Neural progenitor cell (in vitro differentiated cells): ENCODE data around the gene CTSD.

Experiments used
- CTCF ChIP-seq: fragments of 200-600 bp; sonication (generic); IDR thresholded peaks from 2 replicates; pipeline ENCODE4 v1.5.1; 2017; ENCODE audit warnings: antibody characterized with exemption, mild to moderate bottlenecking
- EZH2 ChIP-seq: fragments of 200-600 bp; sonication (generic); IDR thresholded peaks from 2 replicates; pipeline ENCODE4 v1.6.1; 2017; ENCODE audit warnings: antibody characterized with exemption, mild to moderate bottlenecking, moderate library complexity

DNA sequence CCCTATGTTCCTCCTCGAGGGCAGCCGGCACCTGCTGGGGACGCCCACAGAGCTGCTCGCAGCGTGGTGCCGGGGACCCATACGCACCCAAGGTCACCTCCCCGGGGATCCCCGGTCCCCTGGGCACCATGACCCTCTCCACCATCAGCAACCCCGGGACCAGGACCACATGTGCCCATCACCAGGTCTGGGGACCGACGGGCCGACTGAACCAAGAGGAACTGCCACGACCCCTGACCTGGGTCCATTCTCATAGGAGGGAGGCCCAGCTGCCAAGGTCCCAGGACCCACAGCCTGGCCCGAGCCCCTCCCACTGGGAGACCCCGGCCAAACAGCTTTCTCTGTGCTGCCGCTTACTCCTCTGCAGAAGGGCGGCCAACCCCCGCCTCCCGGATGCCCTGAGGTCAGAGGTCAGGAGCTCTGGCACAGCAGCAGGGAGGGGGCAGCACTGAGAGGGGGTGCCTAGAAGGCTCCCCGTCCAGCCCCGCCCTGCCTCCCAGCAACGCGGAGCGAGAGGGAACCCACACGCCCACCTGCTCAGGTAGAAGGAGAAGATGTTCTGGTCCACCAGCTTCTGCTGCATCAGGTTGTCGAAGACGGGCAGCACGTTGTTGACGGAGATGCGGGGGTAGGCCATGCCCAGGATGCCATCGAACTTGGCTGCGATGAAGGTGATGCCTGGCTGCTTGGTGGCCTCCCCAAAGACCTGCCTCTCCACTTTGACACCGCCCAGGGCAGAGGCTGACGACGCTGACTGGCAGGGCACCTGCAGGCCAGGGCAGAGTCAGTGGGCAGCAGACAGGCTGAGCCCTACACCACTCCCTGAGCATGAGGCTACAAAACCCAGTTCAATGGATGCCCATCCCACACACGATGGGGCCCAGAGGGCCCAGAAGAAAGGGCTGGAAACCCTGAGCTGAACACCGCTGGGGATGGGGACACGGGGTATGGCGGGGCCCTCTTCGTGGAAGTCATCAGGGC lies 6.6 kb downstream of the CTSD start:
- TF ChIP-seq CTCF = no peak
- TF ChIP-seq EZH2 = no peak
